GM19099 (cell line): ENCODE results near the gene SLC10A1.

Experiments used
- POLR2A ChIP-seq: IDR thresholded peaks from 3 replicates; pipeline ENCODE4 v1.6.1; 2011; ENCODE audit warnings: low read depth; ENCODE audit not compliant: insufficient read length; ENCODE audit errors: extremely low read depth

SLC10A1 gene

DNA sequence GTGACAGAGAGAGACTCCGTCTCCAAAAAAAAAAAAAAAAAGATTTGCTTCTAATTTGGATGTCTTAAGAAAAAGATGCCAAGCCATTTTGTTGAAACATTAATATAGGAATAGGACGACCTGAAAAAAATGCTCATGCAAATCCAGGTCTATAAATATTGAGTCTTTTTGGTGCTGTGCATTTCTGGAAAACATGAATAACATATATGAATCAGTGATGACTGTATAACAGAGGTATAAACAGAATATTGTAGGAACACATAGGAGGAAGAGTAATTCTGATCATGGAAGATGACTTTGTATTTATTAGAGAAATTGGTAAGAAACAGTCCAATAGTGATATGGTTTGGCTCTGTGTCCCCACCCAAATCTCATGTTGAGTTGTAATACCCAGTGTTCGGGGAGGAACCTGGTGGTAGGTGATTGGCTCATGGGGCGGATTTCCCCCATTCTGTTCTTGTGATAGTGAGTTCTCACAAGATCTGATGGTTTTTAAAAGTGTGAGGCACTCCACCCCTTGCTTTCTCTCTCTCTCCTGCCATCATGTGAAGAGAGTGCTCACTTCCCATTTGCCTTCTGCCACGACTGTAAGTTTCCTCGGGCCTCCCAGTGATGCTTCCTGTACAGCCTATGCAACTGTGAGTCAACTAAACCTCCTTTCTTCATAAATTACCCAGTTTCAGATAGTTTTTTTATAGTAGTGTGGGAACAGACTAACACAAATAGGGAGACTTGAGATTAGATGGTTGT is 33.1 kb downstream of the SLC10A1 start:
- TF ChIP-seq POLR2A: no peak

DNA sequence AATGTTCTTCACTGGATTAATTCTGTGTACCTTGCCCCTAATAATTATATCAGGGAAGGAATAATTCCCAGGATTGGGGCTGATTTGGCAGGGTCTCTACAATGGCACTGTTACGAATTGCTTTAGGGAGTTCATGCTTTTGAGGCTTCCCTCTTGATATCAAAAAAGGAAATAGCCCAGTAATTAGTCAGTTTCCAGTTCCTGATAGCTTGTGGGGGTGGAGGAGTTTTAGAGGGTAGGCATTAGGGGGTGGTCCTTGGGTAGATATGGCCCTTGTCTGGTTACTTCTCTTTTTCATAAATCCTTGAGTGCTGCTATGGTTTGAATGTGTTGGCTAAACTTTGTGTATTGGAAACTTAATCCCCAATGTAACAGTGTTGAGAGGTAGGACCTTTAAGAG is 36.2 kb downstream of the SLC10A1 start:
- TF ChIP-seq POLR2A: no peak

DNA sequence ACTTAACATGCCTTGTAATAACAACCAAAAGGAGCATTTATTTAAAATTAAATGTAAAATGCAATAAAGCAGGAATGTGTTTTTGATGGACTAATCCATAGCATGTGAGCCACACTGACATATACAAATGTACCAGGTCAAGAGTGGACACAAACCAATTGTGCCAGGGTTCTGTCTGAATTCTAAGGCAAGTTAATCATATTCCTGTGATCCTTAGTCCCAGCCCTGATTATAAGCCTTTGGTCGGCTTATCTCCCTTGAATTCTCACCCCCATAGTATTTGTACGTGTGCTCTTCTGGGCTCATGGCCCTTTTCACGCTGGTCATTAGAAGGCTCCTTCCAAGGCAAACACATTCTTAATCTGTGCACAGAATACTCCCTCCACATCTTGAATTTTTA is 40.7 kb downstream of the SLC10A1 start:
- no peak for TF ChIP-seq POLR2A

DNA sequence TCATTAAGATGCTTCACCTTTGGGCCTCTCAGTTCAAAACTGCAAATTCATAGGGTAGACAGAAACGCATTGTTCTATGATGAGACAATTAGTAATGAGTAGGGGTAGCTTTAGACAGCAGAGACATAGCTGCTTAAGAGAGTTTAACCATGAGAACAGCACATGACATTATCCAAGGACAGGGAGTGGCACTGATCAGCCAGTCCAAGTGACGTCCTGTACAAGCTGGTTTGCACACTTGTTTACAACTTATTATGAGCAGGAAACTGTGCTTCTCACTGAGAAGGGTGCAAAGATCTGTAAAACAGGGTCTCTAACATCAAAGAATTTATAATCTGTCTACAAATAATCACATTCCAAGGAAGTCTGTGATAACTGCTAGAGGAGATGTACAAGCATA is 41.3 kb downstream of the SLC10A1 start:
- no peak for TF ChIP-seq POLR2A

DNA sequence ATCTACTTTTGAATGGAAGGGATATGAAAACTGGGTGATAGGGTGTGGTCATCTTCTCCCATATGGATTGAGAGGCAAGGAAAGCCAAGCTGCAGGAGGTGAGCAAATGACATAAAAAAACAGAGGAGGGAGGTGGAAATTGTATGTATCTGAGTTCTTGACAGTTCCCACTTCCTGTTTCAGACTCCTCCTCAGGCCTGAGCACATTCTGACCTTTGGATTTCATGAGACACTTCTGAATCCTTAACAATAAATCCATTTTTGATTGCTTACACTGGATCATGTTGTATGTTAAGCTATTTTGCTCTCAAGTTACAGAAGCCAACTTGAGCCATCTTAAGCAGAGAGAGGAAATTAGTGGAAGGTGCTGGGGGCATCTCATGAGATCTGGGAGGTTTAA is 41.7 kb downstream of the SLC10A1 start:
- no peak for TF ChIP-seq POLR2A

DNA sequence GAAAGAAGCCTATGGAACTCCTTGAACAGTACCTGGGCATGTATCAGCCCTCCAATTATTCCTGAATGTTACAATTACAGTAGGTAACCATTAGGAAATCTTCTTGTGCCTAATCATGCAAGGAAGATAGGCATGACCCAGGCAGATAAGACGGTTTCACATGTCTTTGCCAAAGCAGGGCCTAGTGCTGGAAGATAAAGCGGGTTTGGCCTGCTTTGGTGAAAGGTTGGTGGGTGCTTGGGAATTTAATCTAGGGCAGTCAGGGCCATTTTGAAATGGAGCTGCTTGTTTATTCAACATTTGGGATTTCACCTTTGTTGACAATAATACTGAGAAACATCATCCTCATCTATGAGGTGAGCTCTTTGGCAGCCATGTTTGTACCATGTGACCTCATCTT is 42.6 kb downstream of the SLC10A1 start:
- TF ChIP-seq POLR2A: no peak

DNA sequence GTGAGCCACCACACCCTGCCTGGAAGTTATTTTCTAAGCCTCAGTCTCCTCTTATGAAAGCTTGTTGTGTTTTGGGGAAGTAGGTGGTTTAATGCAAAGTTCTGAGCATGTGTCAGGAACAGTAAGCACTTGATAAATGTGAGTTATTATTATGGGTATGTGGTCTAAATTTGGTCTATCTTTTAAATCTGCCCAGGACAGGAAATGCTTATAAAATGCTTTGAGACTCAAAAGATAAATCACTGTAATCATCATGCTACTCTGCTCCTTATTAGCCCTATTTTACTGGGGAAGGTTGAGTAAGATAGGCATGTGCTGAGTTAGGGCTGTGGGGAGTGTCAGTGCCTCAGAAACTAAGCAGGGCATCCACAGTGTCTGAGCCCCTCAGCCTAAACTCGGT is 43.2 kb downstream of the SLC10A1 start:
- TF ChIP-seq POLR2A: no peak

DNA sequence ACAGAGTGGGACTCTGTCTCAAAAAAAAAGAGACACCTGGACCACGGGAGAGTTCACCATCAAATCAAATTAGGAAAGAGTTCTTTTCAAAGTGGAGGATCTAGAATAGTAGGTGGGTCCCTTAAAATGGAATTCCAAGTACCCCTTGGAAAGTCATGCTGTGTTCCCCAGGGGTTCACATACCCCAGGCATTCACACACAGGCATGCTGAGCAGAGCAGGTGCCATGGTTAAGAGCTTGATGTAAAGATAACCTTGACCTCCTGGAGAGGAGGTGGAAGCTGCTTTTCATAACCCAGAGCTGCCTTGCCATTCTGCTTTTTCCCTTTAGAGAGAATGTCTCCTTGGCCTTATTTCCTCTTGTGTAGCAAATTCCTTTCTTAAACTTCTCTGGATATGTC is 44.3 kb downstream of the SLC10A1 start:
- TF ChIP-seq POLR2A: no peak

DNA sequence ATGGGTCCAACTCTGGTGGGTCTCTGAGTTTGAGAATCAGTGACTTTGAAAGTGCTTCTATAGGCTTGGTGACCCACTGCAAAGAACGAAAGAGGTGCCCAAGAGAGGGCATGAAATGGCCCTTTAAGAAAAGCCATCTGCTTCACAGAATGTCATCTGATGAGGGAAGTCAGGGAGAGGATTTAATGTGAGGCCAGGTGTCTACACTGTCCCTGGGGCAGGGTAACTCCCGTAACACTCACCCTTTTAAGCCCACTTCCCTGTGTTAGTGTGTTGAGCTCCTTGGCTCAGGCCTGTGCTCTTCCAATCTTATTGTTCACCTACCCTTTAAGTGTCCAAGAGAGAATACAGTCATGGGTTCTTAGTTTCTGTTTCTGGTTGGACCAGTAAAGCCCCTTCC is 46.5 kb downstream of the SLC10A1 start:
- no peak for TF ChIP-seq POLR2A

DNA sequence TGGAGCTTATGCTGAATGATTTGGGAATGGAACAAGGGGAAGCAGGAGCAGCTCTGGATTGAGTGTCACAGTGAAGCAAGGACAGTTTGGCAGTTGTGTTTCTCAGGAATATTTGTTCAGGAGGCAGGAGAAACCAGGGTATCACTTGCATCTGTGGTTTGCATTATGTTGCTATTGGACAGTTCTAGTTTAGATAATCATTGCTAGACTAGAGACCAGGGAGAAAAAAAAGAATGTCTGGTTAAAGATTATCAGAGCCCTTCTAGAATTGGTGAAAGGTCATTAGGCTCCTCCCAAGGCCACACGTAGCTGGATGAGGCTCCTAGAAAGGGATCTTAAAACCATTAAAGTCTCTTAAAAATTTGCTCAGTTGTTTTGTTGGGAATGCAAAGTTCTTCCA is 47.1 kb downstream of the SLC10A1 start:
- no peak for TF ChIP-seq POLR2A

DNA sequence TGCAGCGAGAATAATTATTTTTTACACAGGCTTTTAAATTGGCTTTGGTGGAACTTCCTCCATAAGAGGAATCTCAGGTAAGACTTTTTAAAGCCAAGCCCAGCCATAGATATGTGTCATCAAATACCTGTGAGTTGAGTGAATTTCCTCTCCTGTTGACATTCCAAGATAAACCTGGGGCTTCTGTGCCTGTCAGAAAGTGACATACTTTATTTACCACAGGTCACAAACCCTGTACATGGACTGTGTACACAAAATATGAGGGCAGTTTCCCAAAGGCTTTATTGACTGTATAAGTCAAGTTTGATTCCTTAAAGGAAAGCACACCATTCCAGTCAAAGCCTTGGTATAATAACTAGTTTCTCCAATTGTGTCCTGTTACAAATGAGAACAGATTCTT is 56.0 kb downstream of the SLC10A1 start:
- no peak for TF ChIP-seq POLR2A

DNA sequence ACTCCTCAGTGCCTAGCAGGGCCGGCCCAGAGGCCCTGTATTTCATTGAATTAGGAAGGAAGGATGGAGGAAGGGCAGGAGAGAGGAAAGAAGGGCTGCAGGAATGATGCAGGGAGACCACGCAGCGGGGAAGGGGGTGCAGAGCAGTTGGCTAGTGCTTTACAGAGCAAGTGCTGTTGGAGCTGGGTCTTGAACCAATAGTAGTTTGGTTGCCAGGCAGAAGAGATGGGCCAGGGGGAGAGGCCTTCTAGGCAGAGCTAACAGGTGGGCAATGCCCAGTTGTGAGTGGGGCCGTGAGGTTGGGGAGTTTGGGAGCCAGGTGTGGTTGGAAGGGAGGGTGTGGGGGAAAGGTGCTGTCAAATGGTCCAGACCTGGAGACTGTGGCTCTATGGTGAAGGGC is 69.2 kb downstream of the SLC10A1 start:
- no peak for TF ChIP-seq POLR2A

DNA sequence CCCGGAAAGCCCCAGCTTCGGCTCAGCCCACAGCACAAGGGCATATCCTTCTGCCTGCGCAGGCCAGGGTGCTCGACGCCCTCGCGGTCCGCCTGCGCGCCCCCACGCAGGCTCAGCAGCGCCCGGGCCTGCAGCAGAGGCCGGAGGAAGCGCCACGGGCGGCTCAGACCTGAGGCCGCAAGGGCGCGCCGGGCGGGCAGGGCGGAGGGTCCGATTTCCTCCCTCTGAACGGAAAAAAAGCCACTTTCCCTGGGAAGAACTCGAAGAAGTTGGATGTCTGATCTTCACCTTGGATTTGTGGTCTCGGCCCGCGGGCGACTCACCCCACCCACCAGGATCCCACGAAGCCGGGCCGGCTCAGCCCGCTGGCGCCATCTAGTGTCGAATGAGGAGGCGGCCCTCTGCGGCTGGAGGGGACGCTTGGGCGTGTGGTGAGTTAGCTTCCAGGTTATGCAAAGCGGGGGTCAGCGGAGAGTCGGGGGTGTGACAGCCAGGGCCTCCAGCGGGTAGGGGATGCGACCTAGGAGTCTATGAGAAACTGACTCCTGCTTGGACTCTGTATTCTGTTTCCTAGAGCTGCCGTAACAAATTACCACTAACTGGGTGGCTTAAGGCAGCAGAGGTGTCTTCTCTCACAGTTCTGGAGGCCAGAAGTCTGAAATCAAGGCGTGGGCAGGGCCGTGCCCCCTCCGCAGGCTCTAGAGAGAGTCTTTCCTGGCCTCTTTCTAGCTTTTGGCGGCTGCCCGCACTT is 70.1 kb downstream of the SLC10A1 start:
- no peak for TF ChIP-seq POLR2A
